GM18502 (cell line): ENCODE data around the gene AOPEP.
"Not testable (repeated sequence)": the region's sequence is repeated elsewhere in the genome, so short reads cannot be mapped to it uniquely, and the experiment has no call there.

Experiments used
- ATAC-seq: cut with Tn5 transposase; IDR thresholded peaks from one replicate; pipeline ENCODE4 v1.9.1; 2021; ENCODE audit warnings: mild to moderate bottlenecking; ENCODE audit not compliant: unreplicated experiment, poor library complexity

AOPEP gene

DNA sequence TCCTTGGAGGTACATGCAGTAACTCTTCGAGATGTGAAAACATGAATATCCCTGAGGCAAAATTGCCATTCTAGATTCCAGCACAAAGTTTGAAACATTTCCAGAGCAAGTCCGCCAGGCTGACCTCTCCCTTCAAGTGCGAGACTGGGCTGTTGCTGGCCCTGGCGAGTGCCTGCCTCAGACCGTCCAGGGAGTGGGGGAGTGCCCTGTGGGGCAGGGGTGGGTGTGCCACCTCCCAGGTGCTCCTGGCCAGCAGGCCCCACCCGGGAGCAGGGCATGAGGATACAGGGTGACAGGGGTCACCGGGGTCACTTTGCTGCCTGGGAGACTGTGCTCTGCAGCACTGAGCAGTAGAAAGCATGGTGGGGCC, 199.9 kb downstream of the AOPEP start:
- ATAC-seq: no peak

DNA sequence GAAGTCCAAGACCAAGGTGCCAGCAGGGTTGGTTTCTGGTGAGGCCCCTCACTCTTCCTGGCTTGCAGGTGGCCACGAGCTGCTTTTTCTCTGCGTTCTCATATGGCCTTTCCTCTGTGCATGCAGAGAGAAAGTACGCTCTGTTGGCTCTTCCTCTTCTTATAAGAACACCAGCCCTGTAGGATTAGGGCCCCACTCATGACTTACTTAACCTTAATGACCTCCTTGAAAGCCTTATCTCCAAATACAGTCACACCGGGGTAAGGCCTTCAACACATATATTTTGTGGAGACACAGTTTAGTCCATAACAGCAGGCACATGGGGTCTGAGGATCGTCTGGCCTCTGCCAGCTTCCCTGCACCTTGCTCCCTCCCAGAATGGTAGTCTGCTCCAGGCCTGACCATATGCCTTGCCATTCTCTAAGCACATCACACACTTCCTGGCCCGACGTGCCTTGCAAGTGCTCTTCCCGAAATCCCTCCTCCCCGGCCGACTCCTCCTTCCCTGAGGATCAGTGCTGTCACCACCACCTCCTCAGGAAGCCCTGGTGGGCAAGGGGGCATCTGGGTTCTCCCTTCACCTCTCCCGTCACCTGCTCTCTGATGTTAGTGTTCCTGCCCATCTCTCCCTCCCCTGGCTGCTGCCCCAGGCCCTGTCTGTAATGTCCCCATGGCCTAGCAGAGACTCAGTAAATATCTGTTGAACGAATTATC, 200.7 kb downstream of the AOPEP start:
- ATAC-seq: no peak

- ATAC-seq: no peak
Measured at GRCh38 chr9:94927762-94928670, 201.5 kb downstream of the AOPEP start.

GRCh38 chr9:94928691-94929368, 202.3 kb downstream of the AOPEP start:
- ATAC-seq: no peak

DNA sequence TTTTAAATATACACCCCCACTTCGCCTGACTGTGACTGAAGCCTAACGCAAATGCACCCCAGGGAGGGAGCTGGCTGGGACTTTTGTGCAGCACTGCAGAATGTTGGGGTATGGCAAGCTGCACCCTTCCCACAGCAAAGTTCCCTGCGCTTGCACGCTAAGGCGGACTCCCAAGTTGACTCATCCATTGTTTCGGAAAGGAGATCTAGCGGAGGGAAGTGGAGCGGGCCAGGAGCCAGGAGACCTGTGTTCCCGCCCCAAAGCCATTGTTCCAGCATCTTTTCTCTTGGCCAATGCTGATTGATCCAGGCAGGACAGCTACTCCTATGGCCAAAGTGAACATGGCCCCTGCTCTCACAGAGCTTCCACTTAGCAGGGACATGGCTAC, 202.9 kb downstream of the AOPEP start:
- ATAC-seq: no peak

GRCh38 chr9:94931036-94931633, 204.6 kb downstream of the AOPEP start:
- no peak for ATAC-seq

GRCh38 chr9:94931740-94932139, 205.2 kb downstream of the AOPEP start:
- ATAC-seq: no peak

DNA sequence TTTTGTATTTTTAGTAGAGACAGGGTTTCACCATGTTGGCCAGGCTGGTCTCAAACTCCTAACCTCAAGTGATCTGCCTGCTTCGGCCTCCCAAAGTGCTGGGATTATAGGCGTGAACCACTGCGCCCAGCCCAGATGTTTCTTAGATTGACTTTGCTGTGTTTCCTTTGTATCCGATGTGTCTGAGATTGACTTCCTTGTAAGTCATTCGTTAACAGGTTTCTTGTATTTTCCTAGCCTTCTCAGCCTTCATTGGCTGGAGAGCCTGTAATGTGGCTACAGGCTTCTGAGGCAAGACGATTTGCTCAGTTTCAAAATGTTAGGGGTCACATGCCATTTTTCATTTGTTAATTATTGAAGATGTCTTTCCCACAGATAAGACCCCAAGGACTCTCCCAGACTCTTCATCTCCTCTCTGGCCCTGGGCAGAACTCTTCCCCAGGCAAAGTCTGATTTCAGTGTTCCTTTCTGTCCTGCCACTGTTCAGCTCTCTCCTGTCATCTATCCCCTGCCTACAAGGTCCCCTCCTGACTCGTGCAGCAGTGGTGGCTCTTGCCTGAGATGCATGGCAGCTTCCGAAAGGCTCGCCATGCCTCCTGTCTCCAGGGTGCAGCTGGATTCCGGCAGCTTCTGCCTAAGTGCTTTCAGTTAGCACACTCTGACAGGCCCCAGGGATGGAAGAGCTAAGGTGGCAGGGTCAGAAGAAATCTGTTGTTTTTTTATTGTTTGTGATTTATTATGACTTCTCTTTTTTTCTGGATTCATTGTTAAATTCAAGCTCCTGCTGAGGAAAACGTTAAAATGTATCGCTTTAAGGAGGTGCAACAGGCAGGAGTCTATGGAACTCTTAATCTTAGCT, 206.4 kb downstream of the AOPEP start:
- ATAC-seq: no peak

DNA sequence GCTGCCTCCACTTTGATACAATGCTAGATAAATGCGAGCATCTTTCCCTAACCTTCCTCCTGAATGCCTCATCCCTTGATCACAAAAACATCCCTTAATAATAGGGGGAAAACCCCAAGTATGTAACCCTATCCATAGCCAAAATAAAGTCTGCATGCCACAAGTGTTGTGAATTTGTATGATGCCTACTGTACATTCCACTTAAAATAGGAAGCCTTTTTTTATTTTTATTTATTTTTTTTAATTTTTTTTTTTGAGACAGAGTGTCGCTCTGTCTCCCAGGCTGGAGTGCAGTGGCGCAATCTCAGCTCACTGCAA, 207.0 kb downstream of the AOPEP start:
- ATAC-seq: no peak

DNA sequence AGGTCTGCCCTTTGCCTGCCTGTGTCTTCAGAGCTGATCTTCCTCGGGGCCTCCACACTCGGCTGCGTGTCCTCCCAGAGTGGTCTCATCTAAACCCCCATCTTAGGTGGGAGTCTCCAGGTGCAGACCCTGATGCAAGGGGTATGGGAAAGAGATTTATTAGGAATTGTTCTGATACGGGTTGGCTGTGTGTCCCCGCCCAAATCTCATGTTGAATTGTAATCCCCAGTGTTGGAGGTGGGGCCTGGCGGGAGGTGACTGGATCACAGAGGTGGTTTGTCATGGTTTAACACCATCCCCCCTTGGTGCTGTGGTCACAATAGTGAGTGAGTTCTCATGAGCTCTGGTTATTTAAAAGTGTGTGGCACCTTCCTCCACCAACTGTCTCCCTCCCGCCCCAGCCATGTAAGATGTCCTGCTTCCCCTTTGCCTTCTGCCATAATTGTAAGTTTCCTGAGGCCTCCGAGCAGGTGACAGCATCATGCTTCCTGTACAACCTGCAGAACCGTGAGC, 208.4 kb downstream of the AOPEP start:
- ATAC-seq: no peak

DNA sequence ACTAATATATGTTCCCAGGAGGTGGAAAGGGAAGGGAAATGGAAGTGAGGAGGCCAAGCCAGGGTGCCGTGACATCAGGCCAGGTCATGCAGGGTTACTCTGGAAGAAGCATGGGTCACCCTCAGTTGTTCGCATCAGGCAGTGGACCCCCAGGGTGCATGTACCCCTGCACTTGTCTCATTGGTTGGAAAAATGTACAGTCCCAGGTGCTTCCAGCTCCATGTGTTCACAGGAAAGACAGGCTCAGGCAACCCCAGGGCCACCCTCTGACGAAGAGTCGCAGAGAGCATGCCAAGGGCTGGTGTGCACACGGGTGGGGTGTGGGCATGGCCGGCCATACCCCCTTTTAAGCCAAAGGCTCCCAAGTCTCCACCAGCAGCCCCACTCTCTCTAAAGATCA, 208.9 kb downstream of the AOPEP start:
- no peak for ATAC-seq

GRCh38 chr9:94936419-94936818, 209.9 kb downstream of the AOPEP start:
- ATAC-seq: no peak

- ATAC-seq: no peak
Measured at GRCh38 chr9:94937214-94937903, 210.9 kb downstream of the AOPEP start.

DNA sequence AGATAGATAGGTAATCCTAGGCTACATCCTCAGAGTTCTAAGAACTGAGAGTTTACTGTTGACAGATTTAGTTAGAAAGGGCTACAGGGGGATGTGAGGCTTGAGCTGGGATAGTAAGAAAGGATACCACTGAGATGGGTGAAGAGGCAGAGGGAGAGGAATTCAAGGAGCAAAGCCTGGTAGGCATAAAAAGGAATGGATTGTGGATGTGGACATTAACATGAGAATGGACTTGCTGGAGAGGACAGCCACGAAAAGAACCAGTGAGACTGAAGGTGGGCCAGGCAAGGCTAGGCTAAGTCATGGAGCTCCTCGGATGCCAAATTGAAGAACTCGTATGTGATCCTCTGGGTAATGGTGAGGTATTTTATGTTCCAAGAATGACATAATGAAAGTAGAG, 211.9 kb downstream of the AOPEP start:
- ATAC-seq: no peak

DNA sequence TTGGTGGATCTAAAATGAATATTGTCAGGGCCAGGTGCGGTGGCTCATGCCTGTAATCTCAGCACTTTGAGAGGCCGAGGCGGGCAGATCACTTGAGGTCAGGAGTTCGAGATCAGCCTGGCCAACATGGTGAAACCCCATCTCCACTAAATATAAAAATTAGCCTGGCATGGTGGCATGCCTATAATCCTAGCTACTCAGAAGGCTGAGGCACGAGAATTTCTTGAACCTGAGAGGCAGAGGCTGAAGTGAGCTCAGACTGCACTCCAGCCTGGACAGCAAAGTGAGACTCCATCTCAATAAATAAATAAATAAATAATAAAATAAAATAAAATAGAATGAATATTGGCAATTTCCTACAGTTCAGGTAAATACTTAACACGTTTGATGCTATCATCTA, 213.8 kb downstream of the AOPEP start:
- ATAC-seq: not testable (repeated sequence)

GRCh38 chr9:94941211-94941875, 214.8 kb downstream of the AOPEP start:
- ATAC-seq: no peak

- no peak for ATAC-seq
Measured at GRCh38 chr9:94944626-94945025, 218.1 kb downstream of the AOPEP start.

- ATAC-seq: no peak
Measured at GRCh38 chr9:94945197-94946144, 219.0 kb downstream of the AOPEP start.
